Effector CD4-positive, alpha-beta T cell (primary cell): Measurements from ENCODE around the gene BTG4.

Source experiments
- DNase-seq: peaks from one replicate; pipeline ENCODE4 v3.0.0-alpha.2; 2020

BTG4 gene

DNA sequence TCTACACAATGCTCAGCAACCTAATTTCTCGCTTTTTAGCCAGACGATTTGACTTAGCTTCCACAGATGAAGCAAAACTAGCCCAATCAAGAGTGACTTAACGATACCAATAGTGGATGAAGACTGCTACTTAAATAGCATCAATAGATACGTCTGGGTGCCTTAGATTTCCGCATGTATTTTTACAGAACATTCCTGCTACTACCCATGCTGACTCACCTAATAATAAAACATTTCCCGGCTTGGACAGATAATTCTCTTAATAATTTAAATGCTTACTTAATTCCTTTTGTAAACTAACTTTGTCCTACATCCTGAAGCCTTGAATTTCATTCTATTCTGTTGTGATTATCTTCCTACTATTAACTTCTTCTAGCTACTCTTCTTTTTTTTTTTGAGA, 23.1 kb upstream of the BTG4 start:
- no peak for DNase-seq

DNA sequence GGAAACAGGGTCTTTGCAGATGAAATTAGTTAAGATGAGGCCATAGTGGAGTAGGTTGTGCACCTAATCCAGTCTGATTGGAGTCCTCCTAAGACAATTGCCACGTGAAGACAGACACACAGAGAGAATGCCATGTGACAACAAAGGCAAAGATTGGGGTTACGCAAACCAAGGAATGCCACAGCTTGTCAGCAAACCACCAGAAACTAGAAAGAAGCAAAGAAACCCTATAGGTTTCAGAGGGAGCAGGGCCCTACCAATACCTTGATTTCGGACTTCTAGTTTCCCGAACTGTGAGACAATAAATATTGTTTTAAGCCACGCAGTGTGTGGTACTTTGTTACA, 20.2 kb upstream of the BTG4 start:
- DNase-seq, result no peak

DNA sequence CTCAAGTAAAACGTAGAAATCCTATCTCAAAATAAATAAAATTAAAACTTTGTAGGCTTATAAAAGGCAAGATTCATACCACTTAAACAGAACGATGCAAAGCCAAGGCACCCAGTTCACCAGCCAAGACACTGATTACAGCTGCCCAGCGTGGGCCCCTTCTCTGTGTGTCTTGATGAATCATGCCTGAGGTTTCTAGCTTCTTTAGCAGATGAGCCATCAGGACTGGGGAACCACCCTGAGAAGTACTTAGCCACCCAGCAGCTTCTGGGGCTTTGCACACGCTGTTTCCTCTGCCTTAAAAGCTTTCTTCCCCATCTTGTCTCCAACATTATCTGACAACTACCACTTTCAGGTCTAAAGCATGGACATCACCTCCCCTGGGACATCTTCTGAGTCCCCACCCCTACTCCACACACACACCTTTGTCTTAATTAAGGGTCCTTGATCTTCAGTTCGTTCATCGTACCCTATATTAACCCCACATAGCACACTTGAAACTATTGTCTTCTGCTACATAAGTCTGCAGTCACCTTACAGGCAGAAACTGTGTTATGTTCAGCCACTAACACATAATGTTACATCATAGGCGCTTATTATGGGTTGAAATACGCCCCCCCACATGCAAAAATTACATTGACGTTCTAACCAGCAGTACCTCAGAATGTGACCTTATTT, 19.6 kb upstream of the BTG4 start:
- peak; percentile 18 for DNase-seq

DNA sequence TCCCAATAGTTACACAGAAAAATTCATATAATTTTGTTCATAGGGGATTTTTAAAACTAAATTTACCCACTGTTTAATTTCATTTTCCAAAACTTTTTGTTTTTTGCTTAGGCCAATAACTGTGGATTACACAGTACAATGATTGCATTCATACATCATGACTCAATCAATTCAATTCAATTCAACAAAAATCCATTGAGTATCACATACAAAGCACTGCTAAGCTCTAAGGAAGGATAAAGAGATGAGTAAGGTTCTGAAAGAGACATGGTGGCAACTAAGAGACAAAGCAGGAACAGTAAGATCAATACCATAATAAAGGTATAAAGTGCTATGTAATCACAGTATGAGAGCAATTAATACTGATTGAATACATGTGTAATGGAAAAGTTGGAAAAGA, 18.9 kb upstream of the BTG4 start:
- DNase-seq, result no peak

DNA sequence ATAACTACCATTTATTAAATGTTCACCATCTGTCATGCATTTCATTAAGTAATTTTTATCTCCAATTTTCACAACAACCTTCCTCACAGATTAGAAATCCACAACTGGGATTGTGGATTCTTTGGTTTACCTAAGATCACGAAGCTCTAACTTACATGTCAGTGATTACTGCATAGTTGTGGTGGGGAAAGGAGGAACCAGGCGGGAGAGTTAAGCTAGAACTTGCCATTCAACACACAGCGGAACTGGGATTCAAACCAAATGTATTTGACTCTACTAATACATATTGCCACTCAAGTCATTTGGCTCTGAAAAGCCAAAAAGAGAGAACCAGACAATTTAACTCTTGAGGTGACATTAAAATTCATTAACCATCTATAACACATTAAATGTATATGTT, 17.9 kb upstream of the BTG4 start:
- no peak for DNase-seq

DNA sequence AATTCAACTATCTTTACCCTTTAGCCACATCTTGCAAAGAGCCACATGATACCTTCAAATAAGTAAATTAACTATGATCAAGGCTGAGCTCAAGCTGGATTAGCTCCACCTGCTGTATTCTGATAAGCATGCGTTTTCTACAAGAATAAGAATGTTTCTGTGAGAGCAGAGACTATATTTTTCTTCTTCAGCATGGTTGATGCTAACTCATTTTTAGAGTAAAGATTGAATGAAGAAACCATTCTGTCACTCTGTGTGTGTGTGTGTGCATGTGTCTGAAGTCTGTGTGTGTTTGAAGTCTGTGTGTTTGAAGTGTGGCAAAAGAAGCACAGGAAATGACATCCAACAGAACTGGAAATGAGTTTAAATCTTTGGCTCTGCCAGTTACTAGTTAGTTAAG, 16.4 kb upstream of the BTG4 start:
- DNase-seq, result no peak

DNA sequence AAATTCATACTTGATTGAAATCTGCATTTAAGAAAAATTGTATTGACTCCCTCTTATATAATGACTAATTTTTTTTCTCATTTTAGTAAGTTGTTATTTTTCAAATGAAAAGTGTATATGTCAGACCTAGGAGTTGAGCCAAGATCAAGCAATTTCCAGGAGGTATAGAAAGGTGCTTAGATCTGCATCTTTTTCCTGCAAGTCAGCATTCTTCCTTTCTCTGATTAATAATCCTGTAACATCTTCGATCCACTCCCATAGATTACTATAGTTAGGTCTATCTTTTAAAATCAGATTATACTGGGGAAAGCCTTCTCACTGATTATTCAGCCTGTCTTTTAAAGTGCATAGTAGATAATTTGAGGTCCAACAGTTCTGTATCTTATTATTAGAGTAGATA, 15.1 kb upstream of the BTG4 start:
- no peak for DNase-seq

DNA sequence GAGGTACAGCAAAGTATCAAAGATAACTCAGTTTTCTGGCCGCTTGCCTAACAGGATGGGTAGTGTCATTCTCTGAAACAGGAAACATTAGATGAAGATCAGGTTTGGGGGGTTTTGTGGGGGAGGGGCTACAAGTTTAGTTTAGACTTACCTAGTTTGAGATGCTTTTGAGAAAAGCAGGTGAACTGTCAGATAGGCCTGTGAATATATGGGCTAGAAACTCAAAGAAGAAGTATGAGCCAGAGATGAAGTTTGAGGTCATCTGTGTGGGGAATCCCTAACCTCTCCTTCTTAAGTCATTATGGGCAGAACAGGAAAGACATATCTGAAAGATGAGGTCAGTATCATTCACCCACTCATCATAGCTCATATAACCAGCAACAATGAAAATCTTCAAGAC, 14.3 kb upstream of the BTG4 start:
- no peak for DNase-seq

DNA sequence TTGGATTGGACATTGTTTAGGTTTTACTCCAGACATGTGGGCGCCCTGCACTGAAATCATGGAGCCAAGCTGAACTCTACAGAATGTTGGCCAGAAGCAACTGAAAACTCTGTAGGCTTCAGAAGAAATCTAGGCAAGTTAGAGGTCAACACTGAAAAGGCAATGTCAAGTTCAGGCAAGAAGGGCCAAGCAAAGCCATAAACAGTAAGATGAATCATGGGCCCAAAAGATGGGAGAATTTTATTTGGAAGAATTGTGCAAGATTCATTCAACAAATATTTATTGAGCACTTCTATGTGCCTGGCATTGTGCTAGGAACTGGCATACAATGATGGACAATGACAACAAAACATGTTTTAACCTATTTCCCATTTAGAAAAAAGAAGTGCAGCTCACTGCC, 13.3 kb upstream of the BTG4 start:
- DNase-seq, result no peak

DNA sequence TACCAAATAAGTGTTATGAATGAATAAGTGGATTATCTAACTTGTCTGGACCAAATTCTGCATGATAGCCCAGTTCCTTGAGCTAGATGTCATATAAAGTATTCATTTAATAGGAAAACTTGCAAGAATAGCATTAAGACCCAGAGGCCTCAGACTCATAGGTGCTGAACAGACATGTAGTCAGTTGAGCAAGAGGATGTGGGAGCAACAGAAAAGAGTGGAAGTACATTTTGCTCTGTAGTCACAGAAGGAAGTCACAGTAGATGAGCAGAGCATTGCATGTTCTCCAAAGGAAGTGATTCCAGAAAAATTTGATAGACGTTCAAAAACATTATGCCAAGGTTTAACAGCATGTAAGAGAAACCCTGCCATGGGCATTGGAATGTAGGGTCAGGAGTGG, 11.9 kb upstream of the BTG4 start:
- no peak for DNase-seq

DNA sequence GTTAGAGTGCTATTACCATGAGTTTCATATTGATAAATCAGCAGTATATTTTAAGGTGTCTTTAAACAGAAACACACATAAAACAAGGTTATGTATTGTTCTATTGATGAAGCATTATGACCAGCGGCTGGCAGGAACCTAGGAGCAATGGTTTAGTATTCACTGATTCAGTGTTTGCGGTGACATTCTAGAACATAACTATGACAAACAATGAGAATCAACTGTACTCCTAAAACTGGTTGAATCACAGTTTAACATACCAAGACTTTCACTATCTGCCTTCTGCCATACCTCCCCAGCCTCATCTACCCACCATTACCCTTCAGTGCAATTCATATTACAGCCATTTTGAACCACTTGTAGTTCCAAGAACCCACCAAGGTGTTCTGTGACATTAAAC, 11.2 kb upstream of the BTG4 start:
- no peak for DNase-seq

DNA sequence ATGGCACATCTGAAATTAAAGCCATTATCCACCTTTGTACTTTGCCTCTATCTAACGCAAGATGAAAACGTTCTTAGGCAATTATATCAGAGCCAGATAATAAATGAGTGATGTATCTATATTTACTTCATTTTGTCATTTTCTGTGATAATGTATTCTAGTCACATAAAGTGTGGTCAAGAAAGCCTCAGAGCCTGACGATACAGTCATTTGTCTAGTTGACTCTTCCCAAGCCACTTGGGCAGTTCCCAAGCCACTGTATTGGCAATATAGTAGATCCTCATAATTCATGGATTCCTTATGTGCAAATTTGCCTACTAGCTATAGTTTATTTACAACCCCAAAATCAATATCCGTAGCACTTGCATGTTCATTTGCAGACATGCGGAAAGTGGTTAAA, 10.2 kb upstream of the BTG4 start:
- DNase-seq, result no peak

DNA sequence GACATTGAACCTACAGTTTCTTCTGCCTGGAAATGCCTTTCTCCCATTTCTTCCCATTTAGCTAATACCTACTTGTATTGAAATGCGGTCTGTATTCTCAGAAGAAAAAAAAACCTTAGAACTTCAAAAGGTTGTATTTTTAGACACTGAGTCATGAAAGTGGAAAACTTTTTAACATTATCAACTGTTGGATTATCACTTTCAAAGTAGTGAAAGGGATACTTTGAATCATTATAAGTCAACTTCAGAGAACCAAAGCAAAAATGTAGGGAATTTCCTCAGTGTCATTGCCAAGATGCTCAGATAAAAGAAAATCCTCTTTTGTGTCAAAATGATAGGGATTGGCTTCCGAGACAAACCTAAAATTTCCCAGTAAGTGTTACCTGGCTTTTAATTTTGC, 8.9 kb upstream of the BTG4 start:
- no peak for DNase-seq

DNA sequence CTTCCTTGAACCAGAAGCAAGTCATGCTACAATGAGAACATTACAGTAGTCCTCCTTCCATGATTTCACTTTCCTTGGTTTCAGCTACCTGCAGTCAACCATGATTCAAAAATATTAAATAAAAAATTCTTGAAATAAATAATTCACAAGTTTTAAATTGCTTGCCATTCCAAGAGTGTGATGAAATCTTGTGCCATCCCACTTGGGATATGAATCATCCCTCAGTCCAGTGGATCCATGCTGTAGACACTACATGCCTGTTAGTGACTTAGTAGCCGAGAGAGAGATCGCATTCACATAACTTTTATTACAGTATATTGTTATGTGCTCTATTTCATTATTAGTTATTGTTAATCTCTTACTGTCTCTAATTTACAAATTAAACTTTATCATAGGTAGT, 8.4 kb upstream of the BTG4 start:
- no peak for DNase-seq

DNA sequence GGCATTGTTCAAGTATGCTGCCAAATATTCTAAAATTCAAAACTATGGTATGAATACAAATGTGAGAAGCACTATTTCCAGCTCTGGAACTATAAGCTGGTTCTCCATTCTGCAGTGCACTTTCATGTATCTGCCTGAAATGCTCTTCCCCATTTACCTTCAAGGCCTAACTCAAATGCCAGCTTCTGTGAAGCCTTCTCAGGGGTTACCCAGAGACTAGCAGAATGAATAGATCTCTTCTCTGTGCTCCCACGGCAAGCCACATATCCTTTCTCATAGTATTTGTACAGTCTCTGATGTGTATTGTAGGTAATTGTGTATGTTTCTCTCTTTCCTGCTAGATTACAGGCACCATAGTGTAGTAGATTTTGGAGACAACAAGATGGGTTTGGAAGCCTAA, 6.5 kb upstream of the BTG4 start:
- DNase-seq, result no peak

DNA sequence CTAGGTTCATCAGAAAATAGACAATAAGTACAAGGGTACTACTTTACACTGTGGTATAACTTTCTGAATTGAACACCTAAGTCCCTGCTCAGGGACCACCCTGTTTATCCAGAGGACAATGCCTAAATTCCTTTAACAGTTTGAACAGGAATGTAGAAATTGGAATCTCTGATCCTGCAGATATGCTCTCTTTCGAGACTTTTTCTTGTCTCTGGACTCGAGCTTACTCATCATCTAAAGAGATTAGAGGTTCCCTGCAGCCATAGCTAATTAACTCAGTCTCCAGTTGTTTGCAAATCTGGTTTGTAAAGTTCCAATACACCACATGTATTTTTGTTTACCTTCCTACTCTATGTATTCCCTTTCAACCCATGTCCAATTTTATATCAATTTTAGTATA, 3.4 kb upstream of the BTG4 start:
- no peak for DNase-seq

DNA sequence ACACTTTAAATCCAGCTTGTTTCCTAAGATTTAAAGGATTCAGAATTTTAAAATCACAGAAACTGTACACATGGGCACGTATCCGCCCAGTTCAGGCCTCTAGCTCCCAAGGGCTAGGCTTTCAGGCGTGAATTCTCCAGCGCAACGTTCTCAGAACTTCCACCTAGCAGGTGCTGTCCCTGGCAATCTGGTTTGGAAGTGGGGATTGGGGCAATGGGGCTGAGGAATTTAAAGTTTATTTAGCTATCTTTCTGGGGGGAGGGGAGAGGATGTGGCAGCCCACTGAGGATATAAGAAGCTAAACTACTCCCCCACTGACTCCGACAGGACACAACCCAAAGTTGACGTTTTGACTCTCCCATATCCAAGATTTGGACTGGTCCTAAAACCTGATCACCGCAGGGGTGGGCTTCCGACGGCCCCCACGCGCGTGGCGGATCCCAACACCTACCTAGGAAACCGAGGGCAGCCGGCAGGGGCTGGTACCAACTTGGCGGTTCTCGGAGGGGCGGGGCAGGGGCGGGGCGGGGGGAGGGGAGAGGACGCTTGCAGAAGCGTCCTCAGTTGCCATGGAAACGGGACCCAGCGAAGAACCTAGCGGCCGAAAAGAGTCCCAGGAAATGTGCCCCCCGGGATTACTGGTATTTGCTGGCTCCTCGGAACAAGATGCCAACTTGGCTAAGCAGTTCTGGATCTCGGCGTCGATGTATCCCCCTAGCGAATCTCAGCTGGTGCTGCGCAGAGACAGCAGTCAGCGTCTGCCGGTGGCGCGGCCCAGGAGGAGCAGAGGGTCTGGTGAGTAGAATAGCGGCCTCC, 2.2 kb upstream of the BTG4 start, which contains the start of gene HOATZ:
HOATZ (plus strand) TSS at position 563 of the 816 bp plus-strand sequence; CDS start at position 570, 7 bp downstream.
- DNase-seq, result no peak

DNA sequence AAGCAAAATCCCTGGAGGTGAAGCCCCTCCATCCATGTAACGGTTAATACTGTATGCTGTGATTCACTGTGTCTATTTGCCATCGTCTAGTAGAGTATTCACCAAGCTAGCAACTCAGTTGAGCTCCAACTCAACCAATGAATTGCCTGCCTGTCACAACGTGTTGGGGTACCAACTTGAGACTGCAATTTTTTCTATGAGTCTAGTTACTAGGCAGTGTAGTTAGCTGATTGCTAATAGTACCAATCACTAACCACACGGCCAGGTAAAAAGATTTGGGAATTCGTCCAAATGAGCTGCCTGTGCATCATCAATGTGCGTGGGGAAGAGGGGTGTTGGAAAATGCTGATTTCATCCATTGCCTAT, 1.0 kb upstream of the BTG4 start:
- no peak for DNase-seq

DNA sequence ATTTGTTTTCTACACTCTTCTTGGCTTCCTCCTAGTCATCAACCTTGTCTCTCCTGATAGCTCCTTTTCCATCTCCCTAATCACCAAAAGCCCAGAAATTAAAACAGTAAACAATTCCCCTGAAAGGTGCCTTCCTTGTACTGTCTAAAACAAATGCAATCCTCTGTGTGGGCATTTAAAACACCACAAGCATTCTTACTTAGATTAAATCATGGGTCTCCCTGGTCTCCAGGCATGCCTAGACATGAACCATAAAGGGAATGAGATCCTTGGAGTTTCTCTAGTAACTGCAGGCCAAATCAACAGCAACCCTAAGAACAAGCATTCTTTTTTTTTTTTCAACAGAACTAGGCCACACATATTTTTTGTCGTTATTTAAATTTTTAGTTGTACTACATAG, 1.9 kb downstream of the BTG4 start:
- no peak for DNase-seq

DNA sequence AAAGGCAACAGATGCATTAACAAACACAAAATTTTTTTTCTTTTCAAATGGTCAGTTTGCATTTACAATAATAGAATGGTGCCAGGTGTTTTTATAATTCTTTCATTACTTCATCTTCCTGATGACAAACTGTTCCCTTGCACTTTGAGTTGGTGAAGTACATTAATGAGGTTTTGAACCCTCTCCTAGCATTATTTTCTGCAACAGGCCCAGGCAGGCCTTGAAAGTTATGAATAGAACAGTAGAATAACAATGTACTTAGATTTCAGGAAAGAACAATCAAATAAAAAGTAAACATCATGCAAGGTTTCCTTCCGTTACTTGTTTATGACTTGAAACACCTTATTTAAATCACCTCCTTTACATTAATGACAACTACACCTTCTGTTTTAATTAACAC, 9.6 kb downstream of the BTG4 start:
- DNase-seq, result no peak

DNA sequence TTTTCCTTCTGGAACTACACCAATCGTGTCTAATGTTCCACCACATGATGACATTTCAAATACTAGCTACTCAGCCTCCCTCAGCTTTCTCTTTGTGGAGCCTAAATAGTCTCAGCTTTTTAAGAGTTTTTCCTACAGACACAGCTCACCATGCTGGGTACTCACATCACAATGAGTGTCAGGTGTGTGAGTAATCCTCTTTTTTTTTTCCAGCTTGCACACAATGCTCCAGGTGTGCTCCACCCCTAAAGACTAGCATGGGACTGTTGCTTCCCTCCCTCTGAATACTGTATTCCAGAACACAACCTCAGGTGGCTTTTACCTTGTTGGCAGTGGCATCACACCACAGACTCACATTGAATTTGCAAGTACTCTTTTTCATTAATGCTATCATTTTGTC, 11.7 kb downstream of the BTG4 start:
- no peak for DNase-seq

DNA sequence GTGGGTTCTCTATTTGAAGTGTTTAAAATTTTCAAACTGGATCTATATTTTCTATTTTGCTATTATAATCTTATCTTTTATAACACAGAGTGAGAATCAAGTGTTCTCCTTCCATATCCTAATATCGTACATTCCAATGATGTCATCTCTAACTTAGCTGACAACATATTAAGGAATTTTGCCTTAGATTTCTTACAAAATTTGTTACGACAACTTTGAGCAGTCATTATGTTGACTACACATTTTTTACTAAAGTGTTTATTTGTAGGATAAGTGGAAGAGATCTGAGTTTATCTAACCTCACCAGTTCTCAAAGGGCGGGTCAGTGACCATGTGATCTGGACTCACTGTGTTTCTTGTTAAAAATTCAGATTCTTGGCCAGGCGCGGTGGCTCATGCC, 12.7 kb downstream of the BTG4 start:
- no peak for DNase-seq

DNA sequence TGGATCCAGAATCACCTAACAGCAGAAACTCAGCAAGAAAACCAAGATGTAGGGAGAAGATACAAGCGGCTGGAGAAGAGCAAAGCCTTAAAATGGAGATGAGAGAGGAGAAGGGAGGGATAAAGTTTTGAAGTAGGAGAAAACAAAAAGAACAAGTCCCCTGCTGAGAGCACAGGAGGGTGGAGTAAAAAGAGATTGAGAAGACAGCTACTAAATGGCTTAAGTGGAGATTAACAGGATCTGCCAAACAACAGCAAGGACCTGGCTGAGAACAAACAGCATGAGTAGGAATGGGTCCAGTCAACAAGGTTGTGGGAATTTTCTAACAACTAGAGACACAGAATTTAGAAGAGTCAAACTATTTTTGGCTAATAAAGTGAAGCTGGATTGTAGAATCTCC, 18.1 kb downstream of the BTG4 start:
- no peak for DNase-seq

DNA sequence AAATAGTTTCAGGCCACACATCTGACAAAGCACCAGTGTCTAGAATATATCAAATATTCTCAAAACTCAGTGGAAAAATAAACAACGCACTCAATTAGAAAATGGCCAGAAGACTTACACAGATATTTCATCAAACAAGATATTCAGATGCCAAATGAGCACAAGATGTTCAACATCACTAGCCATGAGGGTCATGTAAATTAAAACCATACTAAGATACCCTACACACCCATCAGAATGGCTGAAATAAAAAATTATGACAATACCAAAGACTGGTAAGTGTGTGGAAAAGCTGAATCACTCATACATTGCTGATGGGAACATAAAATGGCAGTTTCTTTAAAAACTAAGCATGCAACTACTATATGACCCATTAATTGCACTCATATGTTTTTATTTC, 21.7 kb downstream of the BTG4 start:
- no peak for DNase-seq

DNA sequence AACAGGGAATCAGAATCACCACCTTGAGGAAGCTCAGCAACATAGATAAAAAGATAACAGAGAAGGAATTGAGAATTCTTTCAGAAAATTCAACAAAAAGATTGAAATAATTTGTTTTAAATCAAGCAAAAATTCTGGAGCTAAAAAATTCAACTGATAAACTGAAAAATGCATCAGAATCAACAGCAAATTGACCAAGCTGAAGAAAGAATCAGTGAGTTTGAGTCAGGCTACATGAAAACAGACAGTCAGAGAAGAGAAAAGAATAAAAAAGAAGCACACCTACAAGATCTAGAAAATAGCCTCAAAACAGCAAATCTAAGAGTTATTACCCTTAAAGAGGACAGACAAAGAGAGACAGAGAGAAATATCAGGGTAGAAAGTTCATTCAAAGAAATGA, 28.8 kb downstream of the BTG4 start:
- DNase-seq, result no peak
